MCF 10A (cell line): ENCODE results near the gene CIB4. TPM values are rescaled to one million over a fixed set of nuclear protein-coding genes. Genes with fewer than 3 reads are reported as not detected.

Source experiments
- BruUV-seq: library from RNA; stranded (reverse); fragments of 400-500 nt; replicated peaks from 2 replicates; lab custom pipeline; 2021; lab: Mats Ljungman, UMichigan
- CTCF ChIA-PET: fragments of 300-600 bp; sonication (Branson Sonifier 250); formaldehyde crosslinking; extraction: SDS; loops from one replicate; lab custom pipeline; 2021; ENCODE audit warnings: antibody characterized with exemption, inconsistent platforms; lab: Yijun Ruan, JAX
- POLR2A ChIA-PET: fragments of 300-600, 350-650 bp; sonication (Branson Sonifier 250); formaldehyde crosslinking; extraction: SDS; loops from one replicate; lab custom pipeline; 2020; ENCODE audit warnings: antibody characterized with exemption, inconsistent platforms; lab: Yijun Ruan, JAX
- DNase-seq: peaks from one replicate; pipeline ENCODE4 v3.0.0-alpha.2; 2018; ENCODE audit not compliant: unreplicated experiment
- H3K27ac Mint-ChIP-seq: one replicate; pipeline ENCODE4 v1.8.0; 2022; ENCODE audit warnings: mild to moderate bottlenecking, low read depth, mixed read lengths; ENCODE audit not compliant: unreplicated experiment
- H3K27me3 Mint-ChIP-seq: one replicate; pipeline ENCODE4 v1.8.0; 2022; ENCODE audit warnings: mixed read lengths; ENCODE audit not compliant: insufficient read depth, unreplicated experiment
- H3K36me3 Mint-ChIP-seq: one replicate; pipeline ENCODE4 v1.8.0; 2022; ENCODE audit warnings: mild to moderate bottlenecking, moderate library complexity, mixed read lengths; ENCODE audit not compliant: insufficient read depth, unreplicated experiment
- H3K4me1 Mint-ChIP-seq: one replicate; pipeline ENCODE4 v1.8.0; 2022; ENCODE audit warnings: mixed read lengths; ENCODE audit not compliant: insufficient read depth, unreplicated experiment
- H3K4me3 Mint-ChIP-seq: one replicate; pipeline ENCODE4 v1.8.0; 2022; ENCODE audit warnings: mild to moderate bottlenecking, moderate library complexity, mixed read lengths; ENCODE audit not compliant: unreplicated experiment
- H3K9me3 Mint-ChIP-seq: one replicate; pipeline ENCODE4 v1.8.0; 2022; ENCODE audit warnings: mixed read lengths; ENCODE audit not compliant: unreplicated experiment
- CTCF ChIP-seq: fragments of 200-600 bp; IDR thresholded peaks from one replicate; pipeline ENCODE4 v1.8.0; 2022; ENCODE audit warnings: antibody characterized with exemption, mild to moderate bottlenecking; ENCODE audit not compliant: unreplicated experiment
- intact Hi-C: fragments of 100-400 bp; cut with micrococcal nuclease; formaldehyde crosslinking; loops from 2 replicates; pipeline ENCODE4 v1.14.1; 2022
- total RNA-seq: library from RNA; stranded (reverse); gene quantifications from 2 replicates; pipeline ENCODE4 v1.2.3, GENCODE V29; 2022

Gene CIB4
- total RNA-seq, 1 experiment from 2014 or later, result not detected

DNA sequence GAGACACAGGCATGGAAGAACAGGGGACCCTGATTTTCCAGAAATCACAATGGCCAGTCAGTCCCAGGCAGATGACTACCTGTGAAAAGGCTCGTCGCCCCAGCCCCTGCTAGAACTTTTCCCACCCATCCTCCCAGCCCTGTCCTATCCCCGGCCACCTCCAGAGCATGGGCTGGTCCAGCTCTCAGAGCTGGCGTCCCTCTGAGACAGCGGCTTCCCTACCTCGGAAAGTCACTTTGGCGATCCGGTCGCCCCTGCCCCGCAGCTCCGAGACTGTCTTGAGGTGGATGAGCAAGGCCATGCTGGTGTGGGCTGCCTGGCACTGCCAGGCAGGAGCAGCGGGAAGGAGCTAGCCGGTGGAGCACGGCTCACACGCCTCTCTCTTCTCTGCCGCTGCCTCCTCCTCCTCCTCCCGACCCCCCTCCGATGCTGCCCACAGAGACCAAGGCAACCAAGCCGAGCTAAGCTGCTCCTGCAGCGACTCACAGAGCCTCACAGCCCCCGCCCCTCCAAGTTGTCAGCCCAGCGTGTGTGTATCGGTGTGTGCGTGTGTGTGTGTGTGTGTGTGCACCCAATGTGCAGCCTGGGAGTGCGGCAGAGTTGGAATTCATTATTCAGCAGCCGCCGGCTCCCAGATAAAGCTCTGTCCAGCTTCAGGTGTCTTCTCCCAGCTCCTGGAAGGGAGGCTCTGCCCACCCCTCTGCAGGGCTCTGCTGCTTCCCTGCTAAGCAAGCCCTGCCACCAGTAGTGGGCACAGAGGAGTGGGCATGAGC lies 82.7 kb downstream of the CIB4 start:
- POLR2A ChIA-PET, result interaction anchor here (0.6 kb wide), 1 partner anchor 161 kb away, joined by 3 read pairs; no protein-coding TSS in a partner anchor
- no TSS peak for BruUV-seq
- Mint-ChIP-seq H3K27ac (no peak overlapping the region), H3K4me3 (no peak overlapping the region), H3K36me3 (no peaks in the 10 kb centered on the region), H3K9me3 (no peaks in the 10 kb centered on the region), H3K27me3 (peaks cover 88% of the 10 kb centered on the region), H3K4me1 (peaks cover 8% of the 10 kb centered on the region)
- DNase-seq, result no peak
- CTCF ChIA-PET, result no interaction called here
- intact Hi-C loops, result no loop called here
- no peak for TF ChIP-seq CTCF

GRCh38 chr2:26557244-26557925 lies 83.8 kb downstream of the CIB4 start:
- intact Hi-C loops, result no loop called here
- H3K27ac Mint-ChIP-seq, result peak overlapping the region; percentile 24
- DNase-seq, result no peak
- no TSS peak for BruUV-seq
- H3K27me3 Mint-ChIP-seq, result peaks cover 91% of the 10 kb centered on the region
- H3K36me3 Mint-ChIP-seq, result no peaks in the 10 kb centered on the region
- TF ChIP-seq CTCF, result no peak
- no peaks in the 10 kb centered on the region for H3K9me3 Mint-ChIP-seq
- no peak overlapping the region for H3K4me3 Mint-ChIP-seq
- POLR2A ChIA-PET, result interaction anchor here (0.6 kb wide), 1 partner anchor 160 kb away, joined by 3 read pairs; no protein-coding TSS in a partner anchor
- CTCF ChIA-PET, result interaction anchor here (1.0 to 1.6 kb wide), 2 partner anchors 14 to 21 kb away, joined by 3 to 7 read pairs; no protein-coding TSS in a partner anchor
- no peaks in the 10 kb centered on the region for H3K4me1 Mint-ChIP-seq

DNA sequence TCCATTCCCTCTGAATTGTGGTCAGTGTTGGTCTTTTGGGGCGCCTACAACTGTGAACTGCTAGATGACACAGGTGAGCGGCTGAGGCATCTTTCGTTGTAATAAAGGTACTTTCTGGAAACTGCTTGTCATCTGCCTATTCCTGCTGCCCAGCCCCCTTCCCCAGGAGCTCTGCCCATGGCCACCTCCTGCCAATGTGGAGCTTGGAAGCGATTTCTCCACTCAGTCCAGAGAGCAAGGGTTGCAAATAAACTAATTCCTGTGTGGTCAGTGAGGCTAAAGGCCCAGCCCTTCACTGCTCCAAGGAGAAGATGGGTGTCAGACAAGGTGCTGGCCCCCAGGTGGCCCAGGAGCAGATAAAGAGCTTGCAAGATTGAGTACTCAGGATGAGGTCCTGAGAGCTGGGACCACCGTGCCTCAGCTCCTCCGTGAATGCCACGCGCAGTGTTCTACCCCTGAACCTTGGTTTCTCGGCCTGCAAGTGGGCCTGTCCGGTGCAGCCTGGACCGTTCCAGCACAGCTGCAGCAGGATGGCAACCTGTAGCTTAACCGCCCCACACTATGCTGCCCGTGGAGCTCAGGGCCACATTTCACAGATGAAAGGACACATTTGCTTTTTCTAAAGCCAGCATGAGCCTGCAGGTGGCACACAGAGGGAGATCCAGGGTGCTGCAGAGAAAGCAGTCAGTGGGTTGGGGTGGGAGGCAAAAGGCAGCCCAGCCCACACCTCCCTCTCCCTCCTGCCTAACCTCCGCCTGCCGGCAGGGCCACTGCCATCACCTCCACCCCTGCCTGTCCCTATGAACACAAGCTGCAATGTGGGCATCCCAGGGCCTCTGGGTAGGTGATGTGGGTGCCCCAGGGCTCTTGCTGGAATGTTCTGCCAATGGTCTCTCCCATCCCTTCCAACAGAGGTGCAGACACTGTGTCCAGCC lies 84.6 kb downstream of the CIB4 start:
- H3K9me3 Mint-ChIP-seq, result no peaks in the 10 kb centered on the region
- no peaks in the 10 kb centered on the region for H3K36me3 Mint-ChIP-seq
- no peak for TF ChIP-seq CTCF
- H3K4me1 Mint-ChIP-seq, result no peaks in the 10 kb centered on the region
- peaks cover 92% of the 10 kb centered on the region for H3K27me3 Mint-ChIP-seq
- no TSS peak for BruUV-seq
- no peak for DNase-seq
- H3K4me3 Mint-ChIP-seq, result no peak overlapping the region
- intact Hi-C loops, result no loop called here
- no peak overlapping the region for H3K27ac Mint-ChIP-seq
- CTCF ChIA-PET, result interaction anchor here (0.6 to 1.6 kb wide), 5 partner anchors 13 to 544 kb away, joined by 3 to 7 read pairs (median 3); no protein-coding TSS in a partner anchor
- POLR2A ChIA-PET, result no interaction called here
